GM12801 (cell line): ENCODE measurements around the gene SPACA9.

Experiments used
- TF ChIP-seq, protein P1 (sequence below): IDR thresholded peaks from one replicate; pipeline ENCODE4 v1.5.1; 2011; ENCODE audit warnings: control low read depth; ENCODE audit not compliant: insufficient read length; ENCODE audit errors: extremely low read depth

Gene SPACA9

GRCh38 chr9:132878695-132879456 lies at the start of gene SPACA9:
Gene SPACA9 (plus strand): TSS chr9:132878898. CDS start chr9:132883948, 5,050 bp downstream.
- TF ChIP-seq, protein P1, sequence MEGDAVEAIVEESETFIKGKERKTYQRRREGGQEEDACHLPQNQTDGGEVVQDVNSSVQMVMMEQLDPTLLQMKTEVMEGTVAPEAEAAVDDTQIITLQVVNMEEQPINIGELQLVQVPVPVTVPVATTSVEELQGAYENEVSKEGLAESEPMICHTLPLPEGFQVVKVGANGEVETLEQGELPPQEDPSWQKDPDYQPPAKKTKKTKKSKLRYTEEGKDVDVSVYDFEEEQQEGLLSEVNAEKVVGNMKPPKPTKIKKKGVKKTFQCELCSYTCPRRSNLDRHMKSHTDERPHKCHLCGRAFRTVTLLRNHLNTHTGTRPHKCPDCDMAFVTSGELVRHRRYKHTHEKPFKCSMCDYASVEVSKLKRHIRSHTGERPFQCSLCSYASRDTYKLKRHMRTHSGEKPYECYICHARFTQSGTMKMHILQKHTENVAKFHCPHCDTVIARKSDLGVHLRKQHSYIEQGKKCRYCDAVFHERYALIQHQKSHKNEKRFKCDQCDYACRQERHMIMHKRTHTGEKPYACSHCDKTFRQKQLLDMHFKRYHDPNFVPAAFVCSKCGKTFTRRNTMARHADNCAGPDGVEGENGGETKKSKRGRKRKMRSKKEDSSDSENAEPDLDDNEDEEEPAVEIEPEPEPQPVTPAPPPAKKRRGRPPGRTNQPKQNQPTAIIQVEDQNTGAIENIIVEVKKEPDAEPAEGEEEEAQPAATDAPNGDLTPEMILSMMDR: no peak

GRCh38 chr9:132832171-132832881 lies 46.4 kb upstream of the SPACA9 start:
- TF ChIP-seq, protein P1: no peak

GRCh38 chr9:132833550-132834121 lies 45.1 kb upstream of the SPACA9 start:
- TF ChIP-seq, protein P1: no peak

GRCh38 chr9:132834343-132834742 lies 44.4 kb upstream of the SPACA9 start:
- TF ChIP-seq, protein P1: no peak

GRCh38 chr9:132837501-132838286 lies 41.0 kb upstream of the SPACA9 start:
- TF ChIP-seq, protein P1: no peak

GRCh38 chr9:132838291-132838690 lies 40.4 kb upstream of the SPACA9 start:
- TF ChIP-seq, protein P1: no peak

DNA sequence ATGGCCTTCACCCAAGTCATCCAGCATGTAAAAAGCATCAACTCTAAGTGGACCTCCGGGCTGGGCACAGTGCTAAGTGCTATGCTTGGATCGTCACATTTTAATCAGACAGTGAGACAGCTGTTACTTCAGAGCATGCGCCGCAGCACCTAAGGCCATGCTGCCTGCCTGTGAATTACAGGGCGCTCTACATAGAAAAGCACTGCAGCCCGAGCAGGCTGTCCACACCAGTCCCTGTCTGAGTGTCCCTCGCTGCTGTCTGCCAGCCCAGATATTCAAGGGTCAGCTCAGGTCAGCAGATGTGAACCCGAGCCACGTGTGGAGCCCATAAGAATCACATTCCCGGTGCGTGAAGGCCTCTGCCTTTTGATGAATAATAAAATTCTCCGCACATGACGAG lies 37.7 kb upstream of the SPACA9 start:
- TF ChIP-seq, protein P1: no peak
